Stimulated activated naive B cell treated with anti-CD40 and anti-IgM and Interleukin-4, amounts not matched to agents 10 μg/mL and 1 μg/mL and 100 μg/mL, for 72 hours (primary cell): ENCODE data around the gene SGSM1.

Source experiments
- ATAC-seq, 2 donors: fragments of 150-1000 bp; cut with Tn5 transposase; replicated peaks; 2 replicates each; pipeline ENCODE4 v1.10.0; 2021; ENCODE audit warnings: moderate library complexity in 1 of 2
- DNase-seq: peaks from one replicate; pipeline ENCODE4 v3.0.0; 2021
- H3K27ac Mint-ChIP-seq: one replicate; pipeline ENCODE4 v1.8.0; 2022; ENCODE audit warnings: mild to moderate bottlenecking, mixed read lengths
- H3K27me3 Mint-ChIP-seq, 2 donors: one replicate each; pipeline ENCODE4 v1.8.0; 2022; ENCODE audit warnings: mixed read lengths in 2 of 2
- H3K36me3 Mint-ChIP-seq, 2 donors: one replicate each; pipeline ENCODE4 v1.8.0; 2022; ENCODE audit warnings: mixed read lengths in 2 of 2, mild to moderate bottlenecking in 1 of 2
- H3K4me1 Mint-ChIP-seq, 2 donors: one replicate each; pipeline ENCODE4 v1.8.0; 2022; ENCODE audit warnings: mixed read lengths in 2 of 2, mild to moderate bottlenecking in 1 of 2
- H3K4me3 Mint-ChIP-seq, 2 donors: one replicate each; pipeline ENCODE4 v1.8.0; 2022; ENCODE audit warnings: mild to moderate bottlenecking in 2 of 2, mixed read lengths in 2 of 2, moderate library complexity in 1 of 2
- H3K9me3 Mint-ChIP-seq, 2 donors: one replicate each; pipeline ENCODE4 v1.8.0; 2022; ENCODE audit warnings: mixed read lengths in 2 of 2, mild to moderate bottlenecking in 1 of 2

SGSM1 gene

GRCh38 chr22:24776525-24776924 is 29.5 kb upstream of the SGSM1 start:
- Mint-ChIP-seq H3K4me1 (no peaks in the 10 kb centered on the region), H3K27ac (no peak overlapping the region), H3K36me3 (no peaks in the 10 kb centered on the region), H3K4me3 (no peak overlapping the region), H3K9me3 (peaks cover 0 to 2% of the 10 kb centered on the region in 2 donors), H3K27me3 (peaks cover 25 to 42% of the 10 kb centered on the region in 2 donors)
- no peak for DNase-seq
- no peak for ATAC-seq

DNA sequence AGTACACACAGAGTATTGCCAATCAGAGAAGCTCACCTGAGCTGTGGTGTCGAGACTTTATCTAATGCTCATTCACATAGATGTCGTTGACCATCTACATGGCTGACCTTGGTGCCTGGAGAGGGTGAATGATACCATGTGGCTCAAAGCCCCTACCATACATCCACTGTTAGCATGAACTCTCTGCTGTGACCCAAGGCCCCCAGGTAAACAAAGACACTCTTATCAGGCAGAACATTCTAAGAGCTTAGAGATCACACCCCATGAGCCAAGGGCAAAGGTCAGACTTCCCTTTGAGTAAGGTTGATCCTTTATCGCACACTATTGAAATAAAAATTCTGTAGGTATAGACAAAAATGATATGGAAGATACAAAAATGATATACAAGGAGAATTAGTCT is 16.5 kb upstream of the SGSM1 start:
- H3K27ac Mint-ChIP-seq = no peak overlapping the region
- no peaks in the 10 kb centered on the region for H3K36me3 Mint-ChIP-seq
- H3K27me3 Mint-ChIP-seq = peaks cover 12 to 22% of the 10 kb centered on the region in 2 donors
- no peaks in the 10 kb centered on the region for H3K9me3 Mint-ChIP-seq
- no peak overlapping the region for H3K4me3 Mint-ChIP-seq
- H3K4me1 Mint-ChIP-seq = no peaks in the 10 kb centered on the region
- DNase-seq (no peak), ATAC-seq (no peak)

- Mint-ChIP-seq H3K27ac (no peak overlapping the region), H3K4me3 (no peak overlapping the region), H3K27me3 (peaks cover 7 to 17% of the 10 kb centered on the region in 2 donors), H3K36me3 (no peaks in the 10 kb centered on the region), H3K4me1 (no peaks in the 10 kb centered on the region), H3K9me3 (no peaks in the 10 kb centered on the region)
- DNase-seq = no peak
- ATAC-seq = no peak
These were observed 14.6 kb upstream of the SGSM1 start for GRCh38 chr22:24791362-24791761.

GRCh38 chr22:24796056-24796455 is 10.0 kb upstream of the SGSM1 start:
- no peaks in the 10 kb centered on the region for H3K36me3 Mint-ChIP-seq
- H3K27ac Mint-ChIP-seq = no peak overlapping the region
- no peaks in the 10 kb centered on the region for H3K9me3 Mint-ChIP-seq
- no peak overlapping the region for H3K4me3 Mint-ChIP-seq
- DNase-seq (no peak), ATAC-seq (no peak)
- peaks cover 3 to 5% of the 10 kb centered on the region in 2 donors for H3K27me3 Mint-ChIP-seq
- H3K4me1 Mint-ChIP-seq = no peaks in the 10 kb centered on the region

- no peak for DNase-seq
- Mint-ChIP-seq H3K27me3 (peaks cover 3 to 5% of the 10 kb centered on the region in 2 donors), H3K36me3 (no peaks in the 10 kb centered on the region), H3K4me3 (no peak overlapping the region), H3K4me1 (no peaks in the 10 kb centered on the region), H3K9me3 (no peaks in the 10 kb centered on the region), H3K27ac (no peak overlapping the region)
- no peak for ATAC-seq
These were observed 9.2 kb upstream of the SGSM1 start for GRCh38 chr22:24796860-24797259.

- peaks cover 10 to 26% of the 10 kb centered on the region in 2 donors for H3K27me3 Mint-ChIP-seq
- ATAC-seq (no peak), DNase-seq (no peak)
- no peak overlapping the region for H3K4me3 Mint-ChIP-seq
- peaks cover 7 to 14% of the 10 kb centered on the region in 2 donors for H3K4me1 Mint-ChIP-seq
- H3K36me3 Mint-ChIP-seq = no peaks in the 10 kb centered on the region
- no peaks in the 10 kb centered on the region for H3K9me3 Mint-ChIP-seq
- H3K27ac Mint-ChIP-seq = no peak overlapping the region
These were observed 4.0 kb upstream of the SGSM1 start for GRCh38 chr22:24801901-24802465.

- no peak for DNase-seq
- no peak for ATAC-seq
- peaks cover 15 to 34% of the 10 kb centered on the region in 2 donors for H3K27me3 Mint-ChIP-seq
- H3K27ac Mint-ChIP-seq = no peak overlapping the region
- peaks cover 10 to 14% of the 10 kb centered on the region in 2 donors for H3K4me1 Mint-ChIP-seq
- peaks cover 0 to 2% of the 10 kb centered on the region in 2 donors for H3K36me3 Mint-ChIP-seq
- H3K9me3 Mint-ChIP-seq = peaks cover 0 to 1% of the 10 kb centered on the region in 2 donors
- no peak overlapping the region for H3K4me3 Mint-ChIP-seq
These were observed 2.9 kb upstream of the SGSM1 start for GRCh38 chr22:24803064-24803542.

- no peak for ATAC-seq
- no peak overlapping the region for H3K27ac Mint-ChIP-seq
- H3K4me1 Mint-ChIP-seq = peaks cover 10 to 14% of the 10 kb centered on the region in 2 donors
These were observed 621 bp downstream of the SGSM1 start for GRCh38 chr22:24806663-24807001.

DNA sequence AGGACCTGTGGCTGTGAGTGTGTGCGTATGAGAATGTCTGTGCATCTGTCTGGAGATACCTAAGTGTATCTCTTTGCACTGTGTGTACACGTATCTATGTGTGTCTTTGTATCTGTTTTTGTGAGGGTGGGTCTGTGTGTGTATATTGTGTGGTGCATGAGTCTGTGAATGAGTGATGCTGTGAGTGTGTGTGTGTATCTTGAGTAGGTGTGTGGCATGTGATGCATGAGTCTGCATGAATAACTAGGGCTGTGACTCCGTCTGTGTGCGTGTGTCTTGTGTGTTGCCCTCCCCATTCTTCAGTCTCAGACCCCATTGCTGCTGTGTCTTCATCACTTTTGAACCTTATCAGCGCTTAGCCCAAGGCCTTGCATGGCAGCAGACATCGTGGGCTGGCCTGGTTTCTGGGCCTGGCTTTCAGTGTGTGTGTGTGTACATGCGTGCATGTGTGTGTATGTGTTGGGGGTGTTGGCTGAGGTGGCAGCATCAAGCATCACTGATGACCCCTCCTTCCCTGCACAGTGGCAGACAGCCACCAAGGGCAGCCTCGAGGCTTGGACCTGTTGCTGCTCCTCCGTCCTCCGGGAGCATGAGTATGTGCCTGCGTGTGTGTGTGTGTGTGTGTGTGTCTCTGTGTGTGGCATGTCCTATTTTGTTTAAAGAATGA is 1.4 kb downstream of the SGSM1 start:
- no peak for DNase-seq

More at GRCh38 chr22:24806663-24807001, 621 bp downstream of the SGSM1 start:
- Mint-ChIP-seq H3K4me3 (peak overlapping the region in 1 of 2 donors; percentile 18), H3K27me3 (peaks cover 23 to 54% of the 10 kb centered on the region in 2 donors), H3K9me3 (peaks cover 0 to 1% of the 10 kb centered on the region in 2 donors), H3K36me3 (peaks cover 0 to 2% of the 10 kb centered on the region in 2 donors)
- DNase-seq = no peak

DNA sequence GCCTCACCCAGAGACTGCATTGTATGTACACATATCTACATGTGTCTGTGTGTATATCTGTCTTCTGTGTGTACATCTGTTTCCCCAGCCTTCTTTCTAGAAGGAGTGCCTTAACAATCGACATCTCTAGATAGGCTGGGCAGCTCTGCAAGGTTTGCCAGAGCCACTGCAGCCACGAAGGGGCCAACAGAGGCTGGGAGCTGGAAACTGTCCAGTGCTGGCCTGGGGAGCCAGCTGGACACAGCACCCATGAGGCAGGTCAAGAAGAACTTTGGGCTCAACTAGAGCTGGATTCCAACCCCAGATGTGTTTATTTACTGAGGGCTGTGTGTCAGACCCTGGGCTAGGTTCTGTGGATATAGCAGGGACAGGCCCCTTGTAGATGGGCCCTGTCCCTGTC is 3.3 kb downstream of the SGSM1 start:
- no peak for DNase-seq
- Mint-ChIP-seq H3K9me3 (peaks cover 0 to 1% of the 10 kb centered on the region in 2 donors), H3K4me1 (peaks cover 6 to 8% of the 10 kb centered on the region in 2 donors), H3K36me3 (peaks cover 0 to 2% of the 10 kb centered on the region in 2 donors), H3K27me3 (peaks cover 24 to 48% of the 10 kb centered on the region in 2 donors), H3K4me3 (no peak overlapping the region), H3K27ac (no peak overlapping the region)
- ATAC-seq = no peak

More for the DNA sequence above, 1.4 kb downstream of the SGSM1 start:
- peaks cover 23 to 54% of the 10 kb centered on the region in 2 donors for H3K27me3 Mint-ChIP-seq
- H3K27ac Mint-ChIP-seq = no peak overlapping the region
- H3K4me1 Mint-ChIP-seq = peaks cover 10 to 14% of the 10 kb centered on the region in 2 donors
- peaks cover 0 to 2% of the 10 kb centered on the region in 2 donors for H3K36me3 Mint-ChIP-seq
- peaks cover 0 to 1% of the 10 kb centered on the region in 2 donors for H3K9me3 Mint-ChIP-seq
- ATAC-seq = no peak
- H3K4me3 Mint-ChIP-seq = peak overlapping the region in 1 of 2 donors; percentile 14

DNA sequence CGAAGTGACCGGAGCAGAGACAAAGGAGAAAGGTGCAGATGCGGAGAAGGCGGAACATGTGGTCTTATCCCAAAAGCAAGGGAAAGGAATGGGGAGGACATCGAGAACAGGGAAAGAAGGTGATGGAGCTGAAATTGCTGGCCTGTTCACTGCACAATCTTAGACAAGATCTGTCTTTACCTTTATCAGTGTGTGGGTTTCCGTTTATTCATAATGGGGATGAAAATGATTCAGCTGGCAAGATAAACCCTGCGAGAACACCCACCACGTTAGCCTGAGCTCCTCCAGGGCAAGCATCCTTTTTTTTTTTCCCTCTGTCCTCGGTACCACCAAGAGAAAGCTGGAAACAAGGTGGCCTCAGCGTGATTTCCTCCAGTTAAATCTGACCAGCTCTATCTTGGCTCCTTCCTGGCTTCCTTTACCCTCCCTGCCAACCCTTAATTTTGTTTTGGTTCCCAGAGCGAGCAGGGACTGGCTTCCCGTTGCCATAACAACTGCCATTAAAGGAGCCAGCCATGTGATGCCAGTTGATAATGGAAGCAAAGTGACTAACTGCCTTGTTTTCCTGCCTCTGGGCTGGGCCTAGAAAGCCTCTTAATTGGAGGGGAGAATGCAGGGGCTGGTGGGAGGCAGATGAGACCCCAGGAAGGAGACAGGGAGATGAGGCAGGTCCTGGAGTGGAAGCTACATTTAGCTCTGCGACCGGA is 4.2 kb downstream of the SGSM1 start:
- H3K9me3 Mint-ChIP-seq = peaks cover 3 to 7% of the 10 kb centered on the region in 2 donors
- H3K27me3 Mint-ChIP-seq = peaks cover 17 to 41% of the 10 kb centered on the region in 2 donors
- H3K4me3 Mint-ChIP-seq = no peak overlapping the region
- H3K4me1 Mint-ChIP-seq = peaks cover 0 to 2% of the 10 kb centered on the region in 2 donors
- no peak for ATAC-seq
- peaks cover 0 to 6% of the 10 kb centered on the region in 2 donors for H3K36me3 Mint-ChIP-seq
- H3K27ac Mint-ChIP-seq = no peak overlapping the region
- DNase-seq = no peak

GRCh38 chr22:24812950-24813775 is 7.2 kb downstream of the SGSM1 start:
- peaks cover 12 to 15% of the 10 kb centered on the region in 2 donors for H3K9me3 Mint-ChIP-seq
- peaks cover 12 to 26% of the 10 kb centered on the region in 2 donors for H3K27me3 Mint-ChIP-seq
- H3K4me3 Mint-ChIP-seq = no peak overlapping the region
- DNase-seq (no peak), ATAC-seq (no peak)
- H3K36me3 Mint-ChIP-seq = peaks cover 3 to 6% of the 10 kb centered on the region in 2 donors
- H3K27ac Mint-ChIP-seq = no peak overlapping the region
- no peaks in the 10 kb centered on the region for H3K4me1 Mint-ChIP-seq

GRCh38 chr22:24813861-24814770 is 8.1 kb downstream of the SGSM1 start:
- H3K27me3 Mint-ChIP-seq = peaks cover 10 to 22% of the 10 kb centered on the region in 2 donors
- H3K9me3 Mint-ChIP-seq = peaks cover 12 to 15% of the 10 kb centered on the region in 2 donors
- DNase-seq = no peak
- no peak overlapping the region for H3K27ac Mint-ChIP-seq
- H3K4me1 Mint-ChIP-seq = no peaks in the 10 kb centered on the region
- no peak for ATAC-seq
- peaks cover 3 to 6% of the 10 kb centered on the region in 2 donors for H3K36me3 Mint-ChIP-seq
- H3K4me3 Mint-ChIP-seq = no peak overlapping the region
